Measurements from ENCODE around the gene BTAF1.

The BTAF1 gene

DNA sequence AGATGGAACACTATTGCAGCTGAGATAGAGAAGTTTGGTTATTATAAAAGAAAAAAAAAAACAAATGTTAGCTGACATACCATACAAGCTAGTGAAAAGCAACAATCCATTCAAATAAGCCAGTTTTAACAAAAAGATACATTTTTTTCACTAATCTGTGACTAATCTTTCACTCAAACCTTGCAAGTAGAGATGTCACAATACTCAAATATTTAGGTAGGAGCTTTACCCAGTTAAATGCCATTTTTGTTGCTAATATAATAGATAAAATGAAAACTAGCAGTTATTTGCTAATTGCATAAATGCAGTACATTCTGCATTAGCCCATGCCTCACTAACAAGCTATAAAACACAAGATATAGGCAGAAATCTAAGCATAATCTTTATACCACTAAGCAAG is 123.6 kb downstream of the BTAF1 start:
- DNase-seq (ENCODE audit: low read depth, low spot score): no peak

DNA sequence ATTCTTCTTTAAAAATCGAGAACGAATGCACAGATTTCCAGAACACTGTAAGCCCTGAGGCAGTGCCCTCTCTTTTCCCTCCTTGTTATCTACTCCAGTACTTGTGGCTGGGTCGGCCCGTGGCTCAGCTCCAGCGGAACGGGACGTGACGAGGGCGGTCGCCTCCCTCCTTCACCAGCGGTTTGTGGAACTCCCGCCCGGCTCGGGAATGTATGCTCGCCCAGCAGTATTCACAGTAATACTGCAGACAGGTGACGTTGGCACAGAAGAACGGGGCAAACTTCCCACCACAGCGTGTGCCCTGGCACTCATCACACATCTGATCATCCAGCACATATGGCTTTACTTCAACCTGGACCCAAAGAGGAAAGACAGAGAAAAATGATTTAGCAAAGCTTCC is 128.5 kb downstream of the BTAF1 start:
- DNase-seq (ENCODE audit: low read depth, low spot score): no peak

DNA sequence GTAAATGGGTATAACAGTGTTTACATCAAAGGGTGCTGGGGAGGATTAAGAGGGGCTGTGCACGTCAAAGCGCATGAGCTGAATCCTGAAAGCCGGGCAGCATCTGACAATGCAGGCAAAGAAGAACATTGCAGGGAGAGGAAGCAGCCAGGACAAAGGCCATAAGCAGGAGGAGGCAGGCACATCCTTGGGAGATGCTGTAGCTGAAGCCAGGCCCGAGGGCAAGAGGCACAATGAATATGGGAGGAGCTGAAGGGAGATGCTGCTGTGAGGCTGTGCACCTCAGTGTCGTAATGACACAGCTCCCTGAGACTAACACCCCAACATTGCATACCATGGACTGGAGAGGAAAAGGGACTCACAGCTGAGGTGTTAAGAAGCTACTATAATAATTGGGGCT is 129.2 kb downstream of the BTAF1 start:
- no peak for DNase-seq (ENCODE audit: low read depth, low spot score)

DNA sequence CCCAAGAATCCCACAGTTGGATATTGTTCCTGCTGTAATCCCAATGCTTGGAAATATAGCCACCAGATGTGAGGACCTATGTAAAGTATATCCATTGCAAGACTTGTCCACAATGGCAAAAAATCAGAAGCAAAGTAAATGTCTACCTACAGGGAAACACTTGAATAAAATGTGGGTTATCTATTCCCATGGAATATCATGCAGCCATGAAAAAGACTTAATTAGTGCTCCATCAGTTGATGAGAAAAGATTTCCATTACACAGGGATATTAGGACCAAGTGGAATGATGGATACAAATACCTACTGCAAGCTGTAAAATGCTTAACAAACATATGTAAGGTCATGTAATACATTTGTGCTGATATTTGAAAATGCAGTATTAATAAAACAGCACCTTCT is 131.2 kb downstream of the BTAF1 start:
- no peak for DNase-seq (ENCODE audit: low read depth, low spot score)

DNA sequence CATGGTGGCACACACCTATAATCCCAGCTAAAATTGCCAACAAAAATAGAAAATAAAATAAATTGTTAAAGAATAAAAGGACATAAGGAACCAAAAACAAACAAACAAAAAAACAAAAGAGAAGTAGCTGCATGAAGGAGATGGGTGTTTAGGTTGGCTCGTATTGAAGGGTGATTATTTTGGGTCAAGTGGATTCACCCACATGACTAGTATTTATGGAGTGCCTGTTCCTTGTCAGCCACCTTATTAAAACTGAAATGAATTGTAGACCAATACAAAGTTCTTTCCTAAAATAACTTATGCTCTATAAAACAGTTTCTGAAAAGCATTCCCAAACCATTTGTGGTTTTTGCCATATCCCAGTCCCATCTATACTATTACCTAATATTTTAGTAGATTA is 138.7 kb downstream of the BTAF1 start:
- DNase-seq (ENCODE audit: low read depth, low spot score): no peak

DNA sequence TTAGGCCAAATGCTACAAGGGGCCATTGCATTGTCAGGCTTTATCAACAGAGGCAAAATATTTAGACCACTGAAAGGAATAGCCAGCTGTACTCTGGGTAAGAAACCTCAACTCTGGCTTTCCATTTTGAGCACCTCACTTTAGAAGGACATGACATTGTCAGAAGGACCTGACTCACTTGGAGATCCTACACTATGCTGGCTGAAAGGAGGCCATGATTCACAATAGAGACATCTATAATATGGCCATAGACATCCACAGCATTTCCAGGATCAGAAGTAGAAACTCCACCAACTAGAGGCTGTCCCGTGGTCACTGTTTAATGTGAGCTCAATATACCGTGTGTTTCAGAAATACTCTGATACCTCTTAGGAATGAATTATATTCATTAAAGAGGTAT is 140.9 kb downstream of the BTAF1 start:
- DNase-seq (ENCODE audit: low read depth, low spot score): no peak

DNA sequence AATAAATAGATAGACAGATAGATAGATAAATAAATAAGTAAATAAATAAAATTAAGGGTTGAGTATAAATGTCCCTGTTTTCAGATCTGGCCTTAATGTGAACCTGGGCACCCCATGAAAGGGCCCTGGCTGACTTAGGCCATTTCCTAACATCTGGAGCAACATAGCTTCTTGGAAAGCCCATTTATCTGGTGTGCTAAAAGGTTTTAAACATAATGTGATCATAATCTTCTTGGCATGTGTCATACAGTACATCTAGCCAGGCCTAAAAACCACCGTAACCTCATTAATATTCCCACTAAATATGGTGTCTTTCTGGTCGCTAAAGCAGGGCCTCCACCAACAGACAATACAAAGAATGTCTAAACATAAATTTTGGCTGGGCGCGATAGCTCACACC is 142.8 kb downstream of the BTAF1 start:
- no peak for DNase-seq (ENCODE audit: low read depth, low spot score)

DNA sequence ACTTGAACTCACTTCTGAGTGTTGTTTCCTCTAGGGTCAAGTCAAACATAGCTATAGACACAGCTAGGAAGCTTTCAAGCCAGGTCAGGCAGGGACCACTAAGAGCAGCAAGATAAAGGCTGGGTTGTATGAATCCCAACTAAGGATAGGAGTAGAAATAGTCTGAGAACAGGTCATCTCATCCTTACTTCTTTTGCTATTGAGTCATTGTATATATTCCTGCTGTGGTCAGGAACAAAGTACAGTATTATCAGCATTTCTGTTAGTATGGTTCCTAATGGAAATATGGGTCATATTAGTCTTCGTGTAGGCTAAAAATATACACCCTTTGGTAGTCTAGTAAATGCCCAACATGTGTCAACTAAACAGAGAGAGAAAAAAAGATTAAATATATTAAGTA is 145.3 kb downstream of the BTAF1 start:
- no peak for DNase-seq (ENCODE audit: low read depth, low spot score)

DNA sequence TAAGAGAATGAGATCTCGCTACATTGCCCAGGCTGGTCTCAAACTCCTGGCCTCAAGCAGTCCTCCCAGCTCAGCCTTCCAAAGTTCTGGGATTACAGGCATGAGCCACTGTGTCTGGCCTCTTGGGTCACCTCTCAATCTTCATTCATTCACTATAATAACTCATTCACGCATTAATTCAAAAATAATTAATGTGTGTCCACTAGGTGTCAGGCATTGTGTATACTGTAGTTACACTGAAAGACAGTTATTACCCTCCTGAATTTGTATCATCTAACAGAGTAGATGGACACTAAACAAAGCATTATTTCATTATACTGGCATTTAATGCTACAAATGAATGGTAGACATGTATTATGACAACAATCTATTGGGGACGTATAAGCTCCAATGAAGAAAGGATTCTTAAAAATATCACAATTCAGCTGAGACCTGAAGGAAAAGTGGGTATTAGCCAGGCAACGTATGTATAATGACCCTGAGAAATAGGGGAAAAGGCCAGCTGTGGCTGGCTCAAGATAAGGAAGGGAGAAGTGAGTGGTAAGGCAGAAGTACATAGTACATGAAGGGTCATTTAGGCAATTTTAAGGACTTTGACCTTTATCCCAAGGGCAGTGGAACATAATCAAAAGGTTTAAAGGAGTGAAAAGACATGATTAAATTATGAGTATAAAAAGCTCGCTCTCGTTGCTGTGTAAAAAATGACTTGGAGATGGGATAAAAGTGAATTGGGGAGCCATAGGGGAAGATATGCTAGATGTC is 150.7 kb downstream of the BTAF1 start:
- DNase-seq (ENCODE audit: low read depth, low spot score): no peak

DNA sequence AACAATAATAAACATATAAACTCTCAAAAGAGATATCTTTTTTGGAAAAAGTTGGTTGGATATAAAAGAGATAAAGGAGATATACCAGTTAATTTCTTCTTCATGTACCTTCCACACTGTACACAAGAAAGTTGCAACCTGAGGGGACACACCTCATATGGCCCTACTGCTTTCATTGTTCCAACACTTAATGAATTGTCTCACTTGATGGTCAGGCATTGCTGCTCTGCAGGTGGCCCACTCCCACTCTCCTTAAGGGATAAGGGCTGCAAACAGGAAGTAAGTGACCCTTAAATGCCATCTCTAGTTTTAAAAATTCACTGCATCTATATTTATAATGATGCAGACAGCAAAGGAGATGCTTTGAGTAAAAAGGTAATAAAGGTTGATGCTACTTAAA is 152.3 kb downstream of the BTAF1 start:
- no peak for DNase-seq (ENCODE audit: low read depth, low spot score)

DNA sequence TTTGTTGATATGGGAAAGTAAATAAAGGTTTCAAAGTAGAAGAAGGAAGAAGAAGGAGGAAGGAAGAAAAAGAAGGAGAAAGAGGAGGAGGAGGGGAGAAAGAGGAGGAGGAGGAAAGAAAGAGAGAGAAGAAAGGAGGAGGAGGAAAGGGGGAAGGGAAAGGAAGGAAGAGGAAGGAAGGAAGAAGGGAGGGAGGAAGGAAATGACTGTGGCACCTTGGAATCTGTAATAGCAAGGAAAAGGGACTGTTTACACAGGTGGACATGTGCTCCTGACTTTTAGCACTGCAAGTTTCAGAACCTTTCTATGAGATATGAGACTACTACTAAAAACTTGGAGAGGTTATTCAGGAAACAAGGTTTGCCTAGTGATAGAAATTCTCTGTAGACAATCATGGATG is 153.2 kb downstream of the BTAF1 start:
- DNase-seq (ENCODE audit: low read depth, low spot score): no peak

DNA sequence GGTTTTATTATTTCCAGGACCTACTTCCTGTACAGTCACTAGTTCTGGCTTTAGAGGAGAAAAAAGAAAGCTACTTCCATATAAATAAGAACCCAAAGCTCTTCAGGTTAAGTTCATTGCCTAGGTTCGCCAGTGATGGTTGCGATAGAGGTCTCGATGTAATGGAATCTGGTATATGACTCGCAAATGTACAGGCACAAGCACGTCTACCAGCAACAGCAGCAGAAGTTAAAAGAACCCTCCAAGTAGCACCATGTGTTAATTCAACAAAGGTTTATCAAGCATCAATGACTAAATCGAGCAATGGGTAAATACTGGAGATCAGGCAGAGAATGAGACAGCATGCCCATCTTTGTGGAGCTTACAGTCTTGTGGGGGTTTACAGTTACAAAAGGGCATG is 155.4 kb downstream of the BTAF1 start:
- no peak for DNase-seq (ENCODE audit: low read depth, low spot score)

Measured in iPS DF 19.7 (cell line).